HG03565 (cell line): ENCODE measurements around the gene MUCL3.
"Not testable (repeated sequence)": the region's sequence is repeated elsewhere in the genome, so short reads cannot be mapped to it uniquely, and the experiment has no call there.

Experiments
- ATAC-seq: cut with Tn5 transposase; IDR thresholded peaks from one replicate; pipeline ENCODE4 v1.9.1; 2021; ENCODE audit warnings: mild to moderate bottlenecking, moderate library complexity; ENCODE audit not compliant: unreplicated experiment

MUCL3 gene

GRCh38 chr6:30937265-30937664 is 3.5 kb upstream of the MUCL3 start:
- no peak for ATAC-seq

GRCh38 chr6:30938730-30939129 is 2.0 kb upstream of the MUCL3 start:
- no peak for ATAC-seq

GRCh38 chr6:30939473-30939872 is 1.3 kb upstream of the MUCL3 start:
- ATAC-seq = no peak

GRCh38 chr6:30942338-30943060 is 1.7 kb downstream of the MUCL3 start:
- no peak for ATAC-seq

GRCh38 chr6:30944051-30944450 is 3.3 kb downstream of the MUCL3 start:
- no peak for ATAC-seq

- ATAC-seq = no peak
These were observed 4.5 kb downstream of the MUCL3 start for GRCh38 chr6:30945281-30945680.

- no peak for ATAC-seq
These were observed 6.5 kb downstream of the MUCL3 start for GRCh38 chr6:30947231-30947630.

- no peak for ATAC-seq
These were observed 8.0 kb downstream of the MUCL3 start for GRCh38 chr6:30948811-30949210.

GRCh38 chr6:30951907-30952469 is 11.2 kb downstream of the MUCL3 start:
- ATAC-seq = no peak

GRCh38 chr6:30954631-30955366 is 14.0 kb downstream of the MUCL3 start:
- ATAC-seq = no peak

GRCh38 chr6:30955367-30956042 is 14.7 kb downstream of the MUCL3 start:
- peak; percentile 45 for ATAC-seq

GRCh38 chr6:30957716-30958115 is 16.9 kb downstream of the MUCL3 start:
- ATAC-seq = no peak

GRCh38 chr6:30960907-30961673 is 20.3 kb downstream of the MUCL3 start:
- ATAC-seq = no peak

- ATAC-seq = no peak
These were observed 21.9 kb downstream of the MUCL3 start for GRCh38 chr6:30962716-30963115.

- no peak for ATAC-seq
These were observed 22.9 kb downstream of the MUCL3 start for GRCh38 chr6:30963641-30964040.

- no peak for ATAC-seq
These were observed 23.3 kb downstream of the MUCL3 start for GRCh38 chr6:30964075-30964474.

- no peak for ATAC-seq
These were observed 24.4 kb downstream of the MUCL3 start for GRCh38 chr6:30965140-30965601.

- ATAC-seq = no peak
These were observed 25.4 kb downstream of the MUCL3 start for GRCh38 chr6:30966154-30966553.

- not testable (repeated sequence) for ATAC-seq
These were observed 28.4 kb downstream of the MUCL3 start for GRCh38 chr6:30969171-30969570.

- no peak for ATAC-seq
These were observed 30.2 kb downstream of the MUCL3 start for GRCh38 chr6:30970946-30971345.

- no peak for ATAC-seq
These were observed 32.0 kb downstream of the MUCL3 start for GRCh38 chr6:30972816-30973215.
